Mammary epithelial cell (primary cell): ENCODE results near the gene HSD17B4.

Experiments used
- CTCF ChIP-seq, 2 donors: IDR thresholded peaks in 1 of 2; conservative IDR thresholded peaks in 1 of 2; 2 replicates each; pipeline ENCODE4 v1.5.1; 2011 to 2012; ENCODE audit warnings: inconsistent platforms in 2 of 2, low read length in 2 of 2, mild to moderate bottlenecking in 2 of 2, control low read depth in 1 of 2, low read depth in 1 of 2; ENCODE audit not compliant: insufficient read depth in 1 of 2; ENCODE audit errors: extremely low read depth in 1 of 2
- EZH2 ChIP-seq: IDR thresholded peaks from 2 replicates; pipeline ENCODE4 v1.6.1; 2012; ENCODE audit warnings: low read length, inconsistent platforms, borderline replicate concordance

- no peak for TF ChIP-seq CTCF (conservative IDR thresholded peaks at IDR 0.05 in 1 of 2, IDR thresholded peaks at IDR 0.05 in 1 of 2; ENCODE audit: extremely low read depth in 1 of 2, insufficient read depth in 1 of 2, low read depth in 1 of 2, low read length in 2 of 2)
- no peak for TF ChIP-seq EZH2
Observed at GRCh38 chr5:119458911-119459632, 6.8 kb downstream of the HSD17B4 start.
